Esophagus muscularis mucosa (tissue), 4 donors: Measurements from ENCODE around the gene SLC16A3.

ENCODE experiments used
- CTCF ChIP-seq, 3 experiments: fragments of 200-600 bp in 2 of 3; fragments of 450-650 bp in 1 of 3; sonication (generic) in 2 of 3; IDR thresholded peaks; one replicate each; pipeline ENCODE4 v1.5.1; 2017 to 2019; ENCODE audit warnings: antibody characterized with exemption in 3 of 3, mild to moderate bottlenecking in 2 of 3, moderate library complexity in 1 of 3
- EP300 ChIP-seq: sonication (generic); formaldehyde crosslinking; IDR thresholded peaks from one replicate; pipeline ENCODE4 v1.6.1; 2017; ENCODE audit warnings: antibody characterized with exemption
- POLR2A ChIP-seq: fragments of 450-650 bp; IDR thresholded peaks from one replicate; pipeline ENCODE4 v1.6.1; 2017; ENCODE audit warnings: antibody characterized with exemption, moderate library complexity, mild to moderate bottlenecking, low read depth
- POLR2AphosphoS5 ChIP-seq, 2 donors: sonication (generic); formaldehyde crosslinking; IDR thresholded peaks; one replicate each; pipeline ENCODE4 v1.6.1; 2017; ENCODE audit warnings: antibody characterized with exemption in 2 of 2

- no peak for TF ChIP-seq CTCF (IDR thresholded peaks at IDR 0.05)
- no peak for TF ChIP-seq POLR2A
- no peak for TF ChIP-seq EP300
- no peak for TF ChIP-seq POLR2AphosphoS5 (IDR thresholded peaks at IDR 0.05)
These were observed 28.7 kb upstream of the SLC16A3 start for GRCh38 chr17:82200135-82200534.
